ENCODE data around the gene VPS52.
A peak's percentile ranks its signal among the peaks of the same experiment; 100 is the strongest.

The VPS52 gene

GRCh38 chr6:33297956-33298772, 26.5 kb upstream of the VPS52 start:
- under 1% methylated on average over 28 of the region's 42 CpGs for WGBS
- peak overlapping the region; percentile 93 for H3K4me2 ChIP-seq (ENCODE audit: low read length, poor library complexity, severe bottlenecking)

GRCh38 chr6:33297406-33297955, 25.8 kb upstream of the VPS52 start:
- no peak for DNase-seq
- Histone ChIP-seq H3K4me2 (ENCODE audit: low read length, poor library complexity, severe bottlenecking) (peak overlapping the region; percentile 93), H2AK5ac (ENCODE audit: low read length, severe bottlenecking) (no peak overlapping the region), H3K27ac (ENCODE audit: low read length, poor library complexity, severe bottlenecking) (no peak overlapping the region), H3K4ac (ENCODE audit: low read depth in 1 of 2, low read length in 2 of 2) (peak overlapping the region; percentile 14 to 83), H2BK12ac (ENCODE audit: low read length in 2 of 2) (no peak overlapping the region), H3K36me3 (ENCODE audit: control insufficient read depth in 1 of 2, insufficient read depth in 2 of 2, low read depth in 1 of 2, low read length in 2 of 2) (peaks cover 34 to 52% of the 10 kb centered on the region in 2 experiments), H3K9me3 (ENCODE audit: control insufficient read depth, low read length) (no peaks in the 10 kb centered on the region), H3K4me1 (ENCODE audit: control insufficient read depth, insufficient read depth, low read depth, low read length) (peaks cover 18% of the 10 kb centered on the region), H3K23ac (ENCODE audit: low read length in 2 of 2) (no peak overlapping the region), H2AFZ (ENCODE audit: low read depth, low read length) (no peak overlapping the region), H4K91ac (ENCODE audit: low read length) (no peak overlapping the region), H2BK120ac (ENCODE audit: low read depth, low read length) (no peak overlapping the region), H3K14ac (ENCODE audit: low read length in 2 of 2) (no peak overlapping the region), H2BK5ac (ENCODE audit: low read depth, low read length, poor library complexity, severe bottlenecking) (no peak overlapping the region), H3K18ac (ENCODE audit: low read depth in 1 of 2, low read length in 2 of 2) (peak overlapping the region in 1 of 2 experiments; percentile 15), H3K27me3 (ENCODE audit: control insufficient read depth in 1 of 2, insufficient read depth in 1 of 2, low read length in 2 of 2) (no peaks in the 10 kb centered on the region), H3K4me3 (ENCODE audit: insufficient read depth in 1 of 2, low read depth in 1 of 2, low read length in 2 of 2) (peak overlapping the region; percentile 48 to 89), H4K8ac (ENCODE audit: low read length) (peak overlapping the region; percentile 19), H2BK15ac (ENCODE audit: low read depth, poor library complexity, severe bottlenecking) (peak overlapping the region; percentile 60), H3K79me1 (replicated peaks; ENCODE audit: low read length, poor library complexity, severe bottlenecking) (peaks cover 34% of the 10 kb centered on the region), H3K9ac (ENCODE audit: low read length) (peak overlapping the region; percentile 99)
- WGBS, result 7% methylated on average over 7 of the region's 16 CpGs

More at GRCh38 chr6:33297956-33298772, 26.5 kb upstream of the VPS52 start:
- H3K9me3 ChIP-seq (ENCODE audit: control insufficient read depth, low read length), result no peaks in the 10 kb centered on the region
- peak overlapping the region in 1 of 2 experiments; percentile 43 for H2BK12ac ChIP-seq (ENCODE audit: low read length in 2 of 2)
- H3K4ac ChIP-seq (ENCODE audit: low read depth in 1 of 2, low read length in 2 of 2), result peak overlapping the region; percentile 19 to 41
- no peaks in the 10 kb centered on the region for H3K27me3 ChIP-seq (ENCODE audit: control insufficient read depth in 1 of 2, insufficient read depth in 1 of 2, low read length in 2 of 2)
- H2AK5ac ChIP-seq (ENCODE audit: low read length, severe bottlenecking), result no peak overlapping the region
- H3K18ac ChIP-seq (ENCODE audit: low read depth in 1 of 2, low read length in 2 of 2), result peak overlapping the region; percentile 91 to 94
- peak overlapping the region; percentile 89 for H2BK120ac ChIP-seq (ENCODE audit: low read depth, low read length)
- peaks cover 17% of the 10 kb centered on the region for H3K4me1 ChIP-seq (ENCODE audit: control insufficient read depth, insufficient read depth, low read depth, low read length)
- peak overlapping the region; percentile 33 for H3K27ac ChIP-seq (ENCODE audit: low read length, poor library complexity, severe bottlenecking)
- H3K4me3 ChIP-seq (ENCODE audit: insufficient read depth in 1 of 2, low read depth in 1 of 2, low read length in 2 of 2), result peak overlapping the region; percentile 79 to 89
- peak overlapping the region; percentile 92 for H2BK15ac ChIP-seq (ENCODE audit: low read depth, poor library complexity, severe bottlenecking)
- no peak overlapping the region for H2BK5ac ChIP-seq (ENCODE audit: low read depth, low read length, poor library complexity, severe bottlenecking)
- H3K36me3 ChIP-seq (ENCODE audit: control insufficient read depth in 1 of 2, insufficient read depth in 2 of 2, low read depth in 1 of 2, low read length in 2 of 2), result peaks cover 33 to 46% of the 10 kb centered on the region in 2 experiments
- peak overlapping the region in 1 of 2 experiments; percentile 70 for H3K23ac ChIP-seq (ENCODE audit: low read length in 2 of 2)
- peak overlapping the region; percentile 59 to 96 for H3K14ac ChIP-seq (ENCODE audit: low read length in 2 of 2)
- H4K8ac ChIP-seq (ENCODE audit: low read length), result peak overlapping the region; percentile 35
- DNase-seq, result peak; percentile 96
- peak overlapping the region; percentile 99 for H3K9ac ChIP-seq (ENCODE audit: low read length)
- H4K91ac ChIP-seq (ENCODE audit: low read length), result peak overlapping the region; percentile 79
- no peak overlapping the region for H2AFZ ChIP-seq (ENCODE audit: low read depth, low read length)
- peaks cover 32% of the 10 kb centered on the region for H3K79me1 ChIP-seq (replicated peaks; ENCODE audit: low read length, poor library complexity, severe bottlenecking)

GRCh38 chr6:33296797-33297405, 25.2 kb upstream of the VPS52 start:
- peaks cover 18% of the 10 kb centered on the region for H3K4me1 ChIP-seq (ENCODE audit: control insufficient read depth, insufficient read depth, low read depth, low read length)
- H3K23ac ChIP-seq (ENCODE audit: low read length in 2 of 2), result no peak overlapping the region
- peak overlapping the region; percentile 99 for H3K9ac ChIP-seq (ENCODE audit: low read length)
- peak overlapping the region in 1 of 2 experiments; percentile 15 for H3K18ac ChIP-seq (ENCODE audit: low read depth in 1 of 2, low read length in 2 of 2)
- peak overlapping the region; percentile 19 for H4K8ac ChIP-seq (ENCODE audit: low read length)
- no peak overlapping the region for H2AFZ ChIP-seq (ENCODE audit: low read depth, low read length)
- H3K79me1 ChIP-seq (replicated peaks; ENCODE audit: low read length, poor library complexity, severe bottlenecking), result peaks cover 36% of the 10 kb centered on the region
- no peak overlapping the region for H3K27ac ChIP-seq (ENCODE audit: low read length, poor library complexity, severe bottlenecking)
- no peak overlapping the region for H3K14ac ChIP-seq (ENCODE audit: low read length in 2 of 2)
- H2BK15ac ChIP-seq (ENCODE audit: low read depth, poor library complexity, severe bottlenecking), result peak overlapping the region; percentile 60
- peak overlapping the region; percentile 93 for H3K4me2 ChIP-seq (ENCODE audit: low read length, poor library complexity, severe bottlenecking)
- H2BK5ac ChIP-seq (ENCODE audit: low read depth, low read length, poor library complexity, severe bottlenecking), result no peak overlapping the region
- WGBS, result 42% methylated on average over 2 of the region's 12 CpGs
- peak overlapping the region; percentile 14 to 83 for H3K4ac ChIP-seq (ENCODE audit: low read depth in 1 of 2, low read length in 2 of 2)
- H2BK120ac ChIP-seq (ENCODE audit: low read depth, low read length), result no peak overlapping the region
- peak overlapping the region; percentile 55 for H4K91ac ChIP-seq (ENCODE audit: low read length)
- H2AK5ac ChIP-seq (ENCODE audit: low read length, severe bottlenecking), result no peak overlapping the region
- peaks cover 37 to 55% of the 10 kb centered on the region in 2 experiments for H3K36me3 ChIP-seq (ENCODE audit: control insufficient read depth in 1 of 2, insufficient read depth in 2 of 2, low read depth in 1 of 2, low read length in 2 of 2)
- H2BK12ac ChIP-seq (ENCODE audit: low read length in 2 of 2), result peak overlapping the region in 1 of 2 experiments; percentile 20
- no peaks in the 10 kb centered on the region for H3K27me3 ChIP-seq (ENCODE audit: control insufficient read depth in 1 of 2, insufficient read depth in 1 of 2, low read length in 2 of 2)
- H3K9me3 ChIP-seq (ENCODE audit: control insufficient read depth, low read length), result no peaks in the 10 kb centered on the region
- H3K4me3 ChIP-seq (ENCODE audit: insufficient read depth in 1 of 2, low read depth in 1 of 2, low read length in 2 of 2), result peak overlapping the region in 1 of 2 experiments; percentile 89
- no peak for DNase-seq
